Liver (tissue), 9 donors: ENCODE measurements around the gene EGLN1. TPM values are rescaled to one million over a fixed set of nuclear protein-coding genes. Genes with fewer than 3 reads are reported as not detected.

Experiments used
- DNase-seq: peaks from one replicate; pipeline ENCODE4 v3.0.0-alpha.2; 2017; ENCODE audit warnings: low spot score
- H3K27ac ChIP-seq, 2 donors: one replicate each; pipeline ENCODE4 v1.7.0; 2013; ENCODE audit warnings: inconsistent platforms in 2 of 2, low read length in 2 of 2, control low read depth in 1 of 2, low read depth in 1 of 2, mild to moderate bottlenecking in 1 of 2
- H3K27me3 ChIP-seq, 4 donors: one replicate each; pipeline versions ENCODE4 v1.6.1 to v1.7.0; 2013; ENCODE audit warnings: low read length in 3 of 4, inconsistent platforms in 1 of 4, mild to moderate bottlenecking in 1 of 4, moderate library complexity in 1 of 4; ENCODE audit not compliant: control insufficient read depth in 4 of 4, insufficient read depth in 4 of 4
- H3K36me3 ChIP-seq, 4 donors: one replicate each; pipeline versions ENCODE4 v1.6.1 to v1.7.0; 2013; ENCODE audit warnings: low read length in 3 of 4, mild to moderate bottlenecking in 3 of 4, low read depth in 1 of 4, moderate library complexity in 1 of 4; ENCODE audit not compliant: control insufficient read depth in 4 of 4, insufficient read depth in 3 of 4
- H3K4me1 ChIP-seq, 4 donors: one replicate each; pipeline versions ENCODE4 v1.6.1 to v1.7.0; 2013; ENCODE audit warnings: low read length in 3 of 4, mild to moderate bottlenecking in 3 of 4, moderate library complexity in 1 of 4; ENCODE audit not compliant: control insufficient read depth in 4 of 4, insufficient read depth in 4 of 4
- H3K4me3 ChIP-seq, 3 donors: one replicate each; pipeline versions ENCODE4 v1.6.1 to v1.7.0; 2013; ENCODE audit warnings: low read length in 3 of 3, control low read depth in 1 of 3, low read depth in 1 of 3, mild to moderate bottlenecking in 1 of 3
- H3K9ac ChIP-seq, 2 donors: one replicate each; pipeline ENCODE4 v1.7.0; 2013; ENCODE audit warnings: low read length in 2 of 2, mild to moderate bottlenecking in 2 of 2, moderate library complexity in 2 of 2, control low read depth in 1 of 2, low read depth in 1 of 2
- H3K9me3 ChIP-seq, 4 donors: one replicate each; pipeline versions ENCODE4 v1.6.1 to v1.7.0; 2013; ENCODE audit warnings: low read length in 3 of 4; ENCODE audit not compliant: control insufficient read depth in 4 of 4
- ATF3 ChIP-seq: IDR thresholded peaks from 2 replicates; pipeline ENCODE4 v1.6.1; 2016; ENCODE audit warnings: antibody characterized with exemption
- CTCF ChIP-seq: fragments of 150-350 bp; IDR thresholded peaks from 2 replicates; pipeline ENCODE4 v1.5.1; 2017; ENCODE audit warnings: improper control_type of control experiment, low read depth, low read length; ENCODE audit not compliant: missing input control
- EGR1 ChIP-seq, 2 donors: IDR thresholded peaks; 2 replicates each; pipeline ENCODE4 v1.6.1; 2016 to 2018; ENCODE audit warnings: antibody characterized with exemption in 2 of 2, low read depth in 2 of 2
- FOXA1 ChIP-seq: IDR thresholded peaks from 2 replicates; pipeline ENCODE4 v1.6.1; 2016; ENCODE audit warnings: antibody characterized with exemption
- FOXA2 ChIP-seq: IDR thresholded peaks from 2 replicates; pipeline ENCODE4 v1.6.1; 2016; ENCODE audit warnings: antibody characterized with exemption
- GABPA ChIP-seq, 2 donors: IDR thresholded peaks in 1 of 2; conservative IDR thresholded peaks in 1 of 2; 2 replicates each; pipeline ENCODE4 v1.6.1; 2016; ENCODE audit warnings: antibody characterized with exemption in 2 of 2, mild to moderate bottlenecking in 1 of 2, moderate library complexity in 1 of 2
- HNF4G ChIP-seq: IDR thresholded peaks from 2 replicates; pipeline ENCODE4 v1.6.1; 2016; ENCODE audit warnings: antibody characterized with exemption
- JUND ChIP-seq, 2 donors: IDR thresholded peaks; 2 replicates each; pipeline ENCODE4 v1.6.1; 2016; ENCODE audit warnings: antibody characterized with exemption in 2 of 2
- NR2F2 ChIP-seq: IDR thresholded peaks from 2 replicates; pipeline ENCODE4 v1.6.1; 2016; ENCODE audit warnings: antibody characterized with exemption
- RAD21 ChIP-seq, 2 donors: IDR thresholded peaks; 2 replicates each; pipeline ENCODE4 v1.6.1; 2016; ENCODE audit warnings: antibody characterized with exemption in 2 of 2, mild to moderate bottlenecking in 2 of 2
- TAF1 ChIP-seq: conservative IDR thresholded peaks from 2 replicates; pipeline ENCODE4 v1.6.1; 2016; ENCODE audit warnings: antibody characterized with exemption, mild to moderate bottlenecking
- YY1 ChIP-seq: IDR thresholded peaks from 2 replicates; pipeline ENCODE4 v1.6.1; 2016; ENCODE audit warnings: antibody characterized with exemption, mild to moderate bottlenecking
- WGBS: extraction: QIAGEN DNeasy Blood & Tissue Kit; methylation state at CpG from one replicate; pipeline ENCODE4 v1.1.7; 2013; 5-methylcytosine and 5-hydroxymethylcytosine counted together
- polyA plus RNA-seq, 2 donors: library from polyadenylated mRNA; stranded (reverse) in 1 of 2; unstranded in 1 of 2; fragments of 200-250 nt in 1 of 2; fragments of >200 nt in 1 of 2; fragmentation: Nextera tagmentation in 1 of 2; extraction: Ambion mirVana in 1 of 2; gene quantifications; one replicate each; pipeline versions ENCODE4 v1.2.1 to v1.2.3, GENCODE V29; 2013 to 2015
- total RNA-seq, 2 donors: library from RNA; depleted of rRNA; stranded (reverse); fragments of >200 nt; gene quantifications; one replicate each; pipeline ENCODE4 v1.2.3, GENCODE V29; 2014
- TF ChIP-seq, protein P1 (sequence below): IDR thresholded peaks from 2 replicates; pipeline ENCODE4 v1.6.1; 2016; ENCODE audit warnings: antibody characterized with exemption, mild to moderate bottlenecking
- TF ChIP-seq, protein P2 (sequence below): IDR thresholded peaks from 2 replicates; pipeline ENCODE4 v1.6.1; 2016; ENCODE audit warnings: antibody characterized with exemption
- TF ChIP-seq, protein P3 (sequence below): IDR thresholded peaks from 2 replicates; pipeline ENCODE4 v1.6.1; 2016; ENCODE audit warnings: antibody characterized with exemption
- donor health status: healthy.
- donor health status: healthy.
- donor health status: healthy.
- donor health status: healthy.
- donor health status: healthy.

EGLN1 gene
- total and polyA plus RNA-seq, 4 donors: 7.2 to 44.8 (median 22.2) TPM

- WGBS: 90% methylated on average over 4 of the region's 4 CpGs
- no peak overlapping the region for H3K27ac ChIP-seq
- DNase-seq: no peak
- H3K9ac ChIP-seq: no peak overlapping the region
- no peak overlapping the region for H3K4me3 ChIP-seq
- H3K36me3 ChIP-seq: peaks cover 6 to 45% (median 24%) of the 10 kb centered on the region in 4 donors
- TF ChIP-seq YY1 (no peak), GABPA (IDR thresholded peaks at IDR 0.05 in 1 of 2, conservative IDR thresholded peaks at IDR 0.05 in 1 of 2) (no peak), FOXA2 (no peak), EGR1 (IDR thresholded peaks at IDR 0.05; ENCODE audit: low read depth in 2 of 2) (no peak), HNF4G (no peak), FOXA1 (no peak)
- TF ChIP-seq, protein P1, sequence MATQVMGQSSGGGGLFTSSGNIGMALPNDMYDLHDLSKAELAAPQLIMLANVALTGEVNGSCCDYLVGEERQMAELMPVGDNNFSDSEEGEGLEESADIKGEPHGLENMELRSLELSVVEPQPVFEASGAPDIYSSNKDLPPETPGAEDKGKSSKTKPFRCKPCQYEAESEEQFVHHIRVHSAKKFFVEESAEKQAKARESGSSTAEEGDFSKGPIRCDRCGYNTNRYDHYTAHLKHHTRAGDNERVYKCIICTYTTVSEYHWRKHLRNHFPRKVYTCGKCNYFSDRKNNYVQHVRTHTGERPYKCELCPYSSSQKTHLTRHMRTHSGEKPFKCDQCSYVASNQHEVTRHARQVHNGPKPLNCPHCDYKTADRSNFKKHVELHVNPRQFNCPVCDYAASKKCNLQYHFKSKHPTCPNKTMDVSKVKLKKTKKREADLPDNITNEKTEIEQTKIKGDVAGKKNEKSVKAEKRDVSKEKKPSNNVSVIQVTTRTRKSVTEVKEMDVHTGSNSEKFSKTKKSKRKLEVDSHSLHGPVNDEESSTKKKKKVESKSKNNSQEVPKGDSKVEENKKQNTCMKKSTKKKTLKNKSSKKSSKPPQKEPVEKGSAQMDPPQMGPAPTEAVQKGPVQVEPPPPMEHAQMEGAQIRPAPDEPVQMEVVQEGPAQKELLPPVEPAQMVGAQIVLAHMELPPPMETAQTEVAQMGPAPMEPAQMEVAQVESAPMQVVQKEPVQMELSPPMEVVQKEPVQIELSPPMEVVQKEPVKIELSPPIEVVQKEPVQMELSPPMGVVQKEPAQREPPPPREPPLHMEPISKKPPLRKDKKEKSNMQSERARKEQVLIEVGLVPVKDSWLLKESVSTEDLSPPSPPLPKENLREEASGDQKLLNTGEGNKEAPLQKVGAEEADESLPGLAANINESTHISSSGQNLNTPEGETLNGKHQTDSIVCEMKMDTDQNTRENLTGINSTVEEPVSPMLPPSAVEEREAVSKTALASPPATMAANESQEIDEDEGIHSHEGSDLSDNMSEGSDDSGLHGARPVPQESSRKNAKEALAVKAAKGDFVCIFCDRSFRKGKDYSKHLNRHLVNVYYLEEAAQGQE: no peak
- TF ChIP-seq, protein P2, sequence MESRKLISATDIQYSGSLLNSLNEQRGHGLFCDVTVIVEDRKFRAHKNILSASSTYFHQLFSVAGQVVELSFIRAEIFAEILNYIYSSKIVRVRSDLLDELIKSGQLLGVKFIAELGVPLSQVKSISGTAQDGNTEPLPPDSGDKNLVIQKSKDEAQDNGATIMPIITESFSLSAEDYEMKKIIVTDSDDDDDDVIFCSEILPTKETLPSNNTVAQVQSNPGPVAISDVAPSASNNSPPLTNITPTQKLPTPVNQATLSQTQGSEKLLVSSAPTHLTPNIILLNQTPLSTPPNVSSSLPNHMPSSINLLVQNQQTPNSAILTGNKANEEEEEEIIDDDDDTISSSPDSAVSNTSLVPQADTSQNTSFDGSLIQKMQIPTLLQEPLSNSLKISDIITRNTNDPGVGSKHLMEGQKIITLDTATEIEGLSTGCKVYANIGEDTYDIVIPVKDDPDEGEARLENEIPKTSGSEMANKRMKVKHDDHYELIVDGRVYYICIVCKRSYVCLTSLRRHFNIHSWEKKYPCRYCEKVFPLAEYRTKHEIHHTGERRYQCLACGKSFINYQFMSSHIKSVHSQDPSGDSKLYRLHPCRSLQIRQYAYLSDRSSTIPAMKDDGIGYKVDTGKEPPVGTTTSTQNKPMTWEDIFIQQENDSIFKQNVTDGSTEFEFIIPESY: no peak
- TF ChIP-seq, protein P3, sequence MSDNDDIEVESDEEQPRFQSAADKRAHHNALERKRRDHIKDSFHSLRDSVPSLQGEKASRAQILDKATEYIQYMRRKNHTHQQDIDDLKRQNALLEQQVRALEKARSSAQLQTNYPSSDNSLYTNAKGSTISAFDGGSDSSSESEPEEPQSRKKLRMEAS: no peak
- H3K27me3 ChIP-seq: no peaks in the 10 kb centered on the region
- H3K9me3 ChIP-seq: no peaks in the 10 kb centered on the region
- H3K4me1 ChIP-seq: peaks cover 0 to 1% (median 0%) of the 10 kb centered on the region in 4 donors
These were observed 74.1 kb downstream of the EGLN1 start for GRCh38 chr1:231347961-231348360.

DNA sequence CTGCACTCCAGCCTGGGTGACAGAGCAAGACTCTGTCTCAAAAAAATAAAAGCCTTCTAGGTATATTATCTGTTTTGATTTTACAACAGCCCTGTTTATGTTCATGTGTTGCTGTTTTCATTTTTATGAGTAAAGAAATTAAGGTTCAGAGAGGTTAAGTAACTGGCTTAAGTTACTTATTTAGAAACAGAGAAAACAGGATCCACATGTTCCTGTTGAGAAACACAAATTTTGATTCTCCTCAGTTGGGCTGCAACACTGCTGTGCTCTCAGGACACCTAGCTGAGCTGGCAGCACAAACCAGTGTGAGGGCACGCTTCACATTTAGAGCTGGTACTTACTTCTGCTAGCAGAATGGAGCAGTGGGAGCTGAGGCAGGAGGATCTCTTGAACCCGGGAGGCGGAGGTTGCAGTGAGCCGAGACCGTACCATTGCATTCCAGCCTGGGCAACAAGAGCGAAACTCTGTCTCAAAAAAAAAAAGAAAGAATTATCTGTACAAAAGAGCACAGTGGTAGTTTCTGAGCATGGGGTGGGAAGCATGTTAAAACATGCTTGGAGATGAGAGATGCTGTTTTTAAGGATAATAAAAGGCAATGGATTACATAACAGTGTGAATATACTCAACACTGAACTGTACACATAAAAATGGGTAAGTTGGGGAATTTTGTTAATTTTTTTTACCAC is 81.6 kb downstream of the EGLN1 start:
- Histone ChIP-seq H3K9ac (no peak overlapping the region), H3K27ac (no peak overlapping the region), H3K4me3 (no peak overlapping the region), H3K9me3 (no peaks in the 10 kb centered on the region), H3K4me1 (peaks cover 6 to 31% (median 28%) of the 10 kb centered on the region in 4 donors), H3K27me3 (no peaks in the 10 kb centered on the region), H3K36me3 (peaks cover 0 to 5% (median 0%) of the 10 kb centered on the region in 4 donors)
- WGBS: 96% methylated on average over 6 of the region's 6 CpGs
- no peak for DNase-seq
- TF ChIP-seq JUND (IDR thresholded peaks at IDR 0.05) (no peak), CTCF (no peak), YY1 (no peak), RAD21 (IDR thresholded peaks at IDR 0.05) (no peak), NR2F2 (no peak), TAF1 (no peak), FOXA2 (no peak), ATF3 (no peak), HNF4G (no peak)
- TF ChIP-seq, protein P2: no peak
